ENCODE results near the gene LUC7L3.

DNA sequence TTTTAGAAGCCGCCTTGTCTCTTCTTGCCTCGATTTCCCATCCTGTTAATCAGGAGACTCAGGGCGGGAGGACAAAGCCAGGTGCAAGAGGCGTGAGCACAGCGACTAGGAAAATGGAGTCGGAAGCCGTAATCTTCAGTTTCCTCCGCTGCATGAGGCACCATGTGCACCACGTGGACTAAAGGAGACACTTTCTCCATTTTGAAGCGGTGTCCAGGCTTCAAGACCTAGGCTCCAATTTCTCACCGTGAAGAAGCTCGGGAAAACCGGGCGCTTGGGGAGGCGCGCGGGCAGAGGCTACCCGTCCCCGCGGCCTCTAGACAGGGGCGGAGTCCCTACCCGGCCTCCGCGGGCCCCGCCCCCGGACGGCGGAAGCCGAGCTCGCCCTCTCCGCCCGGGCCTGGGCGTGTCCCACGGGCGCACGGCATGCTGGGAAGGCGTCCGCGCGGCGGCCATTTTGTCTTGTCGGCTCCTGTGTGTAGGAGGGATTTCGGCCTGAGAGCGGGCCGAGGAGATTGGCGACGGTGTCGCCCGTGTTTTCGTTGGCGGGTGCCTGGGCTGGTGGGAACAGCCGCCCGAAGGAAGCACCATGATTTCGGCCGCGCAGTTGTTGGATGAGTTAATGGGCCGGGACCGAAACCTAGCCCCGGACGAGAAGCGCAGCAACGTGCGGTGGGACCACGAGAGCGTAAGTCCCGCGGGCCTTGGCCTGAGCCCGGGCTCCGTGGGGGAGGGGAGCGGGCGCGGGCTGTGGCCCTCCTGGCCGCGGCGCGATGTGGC lies at the start of gene LUC7L3:
- TF ChIP-seq, protein P1, sequence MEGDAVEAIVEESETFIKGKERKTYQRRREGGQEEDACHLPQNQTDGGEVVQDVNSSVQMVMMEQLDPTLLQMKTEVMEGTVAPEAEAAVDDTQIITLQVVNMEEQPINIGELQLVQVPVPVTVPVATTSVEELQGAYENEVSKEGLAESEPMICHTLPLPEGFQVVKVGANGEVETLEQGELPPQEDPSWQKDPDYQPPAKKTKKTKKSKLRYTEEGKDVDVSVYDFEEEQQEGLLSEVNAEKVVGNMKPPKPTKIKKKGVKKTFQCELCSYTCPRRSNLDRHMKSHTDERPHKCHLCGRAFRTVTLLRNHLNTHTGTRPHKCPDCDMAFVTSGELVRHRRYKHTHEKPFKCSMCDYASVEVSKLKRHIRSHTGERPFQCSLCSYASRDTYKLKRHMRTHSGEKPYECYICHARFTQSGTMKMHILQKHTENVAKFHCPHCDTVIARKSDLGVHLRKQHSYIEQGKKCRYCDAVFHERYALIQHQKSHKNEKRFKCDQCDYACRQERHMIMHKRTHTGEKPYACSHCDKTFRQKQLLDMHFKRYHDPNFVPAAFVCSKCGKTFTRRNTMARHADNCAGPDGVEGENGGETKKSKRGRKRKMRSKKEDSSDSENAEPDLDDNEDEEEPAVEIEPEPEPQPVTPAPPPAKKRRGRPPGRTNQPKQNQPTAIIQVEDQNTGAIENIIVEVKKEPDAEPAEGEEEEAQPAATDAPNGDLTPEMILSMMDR (IDR thresholded peaks at IDR 0.05) = no peak
- TF ChIP-seq POLR2AphosphoS5 (IDR thresholded peaks at IDR 0.05; ENCODE audit: low read depth, low read length) (peak; percentile 98), SIN3A (IDR thresholded peaks at IDR 0.05; ENCODE audit: borderline replicate concordance, insufficient read depth, low read depth, low read length) (no peak; the same call in 1 of the 2 replicates)
- TF ChIP-seq, protein P2, sequence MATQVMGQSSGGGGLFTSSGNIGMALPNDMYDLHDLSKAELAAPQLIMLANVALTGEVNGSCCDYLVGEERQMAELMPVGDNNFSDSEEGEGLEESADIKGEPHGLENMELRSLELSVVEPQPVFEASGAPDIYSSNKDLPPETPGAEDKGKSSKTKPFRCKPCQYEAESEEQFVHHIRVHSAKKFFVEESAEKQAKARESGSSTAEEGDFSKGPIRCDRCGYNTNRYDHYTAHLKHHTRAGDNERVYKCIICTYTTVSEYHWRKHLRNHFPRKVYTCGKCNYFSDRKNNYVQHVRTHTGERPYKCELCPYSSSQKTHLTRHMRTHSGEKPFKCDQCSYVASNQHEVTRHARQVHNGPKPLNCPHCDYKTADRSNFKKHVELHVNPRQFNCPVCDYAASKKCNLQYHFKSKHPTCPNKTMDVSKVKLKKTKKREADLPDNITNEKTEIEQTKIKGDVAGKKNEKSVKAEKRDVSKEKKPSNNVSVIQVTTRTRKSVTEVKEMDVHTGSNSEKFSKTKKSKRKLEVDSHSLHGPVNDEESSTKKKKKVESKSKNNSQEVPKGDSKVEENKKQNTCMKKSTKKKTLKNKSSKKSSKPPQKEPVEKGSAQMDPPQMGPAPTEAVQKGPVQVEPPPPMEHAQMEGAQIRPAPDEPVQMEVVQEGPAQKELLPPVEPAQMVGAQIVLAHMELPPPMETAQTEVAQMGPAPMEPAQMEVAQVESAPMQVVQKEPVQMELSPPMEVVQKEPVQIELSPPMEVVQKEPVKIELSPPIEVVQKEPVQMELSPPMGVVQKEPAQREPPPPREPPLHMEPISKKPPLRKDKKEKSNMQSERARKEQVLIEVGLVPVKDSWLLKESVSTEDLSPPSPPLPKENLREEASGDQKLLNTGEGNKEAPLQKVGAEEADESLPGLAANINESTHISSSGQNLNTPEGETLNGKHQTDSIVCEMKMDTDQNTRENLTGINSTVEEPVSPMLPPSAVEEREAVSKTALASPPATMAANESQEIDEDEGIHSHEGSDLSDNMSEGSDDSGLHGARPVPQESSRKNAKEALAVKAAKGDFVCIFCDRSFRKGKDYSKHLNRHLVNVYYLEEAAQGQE (IDR thresholded peaks at IDR 0.05; ENCODE audit: insufficient read depth in 1 of 2, low read depth in 2 of 2, low read length in 1 of 2) = 0 out of 4 replicates have a peak, but pooled peaks of 1 of the 2 experiments have one; percentile 18

Measured in Panc1 (cell line).